Hair follicle dermal papilla cell (primary cell): ENCODE data around the gene MED23. TPM values are rescaled to one million over a fixed set of nuclear protein-coding genes. Genes with fewer than 3 reads are reported as not detected.

ENCODE experiments used
- small RNA-seq: library from RNA; depleted of rRNA; stranded (forward); fragments of <200 nt; gene quantifications from one replicate; pipeline ENCODE3, GENCODE V24; 2012
- total RNA-seq: library from RNA; depleted of rRNA; stranded (reverse); fragments of >200 nt; gene quantifications from 2 replicates; pipeline ENCODE4 v1.2.3, GENCODE V29; 2012

Gene MED23
- total RNA-seq, result 26.5 and 37.0 TPM in 2 replicates

GRCh38 chr6:131627724-131628682 is at the start of gene MED23:
MED23 (minus strand) TSS chr6:131628242; CDS start chr6:131628049, 193 bp downstream.

GRCh38 chr6:131636880-131637792 is 9.1 kb upstream of the MED23 start, which contains the start of gene ENPP3:
ENPP3 (plus strand) TSS chr6:131637302; CDS start chr6:131637385, 83 bp downstream.

GRCh38 chr6:131572686-131573415 is 55.2 kb downstream of the MED23 start, which contains the start of gene ARG1:
ARG1 (plus strand) TSS chr6:131573226; CDS start chr6:131573283, 57 bp downstream.

Small RNA genes within 50 kb of the gene (small RNA-seq; reads per million reads assigned to genes)
- gene RNU4-18P, result not detected

Other genes starting within 250 kb of the MED23 start
- not detected in 2 replicates for gene ARG1, start 55.0 kb downstream of the MED23 start, total RNA-seq
- 0.12 TPM in 1 of 2 replicates, not detected in the other for gene ENPP3, start 9.1 kb upstream of the MED23 start, total RNA-seq
- not detected in 2 replicates for gene OR2A4, start 73.2 kb upstream of the MED23 start, total RNA-seq
- not detected in 2 replicates for gene CTAGE9, start 82.8 kb upstream of the MED23 start, total RNA-seq
- 12.8 and 22.7 TPM in 2 replicates for gene ENPP1, start 179.8 kb upstream of the MED23 start, total RNA-seq